ENCODE data around the gene ZCCHC7. TPM values are rescaled to one million over a fixed set of nuclear protein-coding genes. Genes with fewer than 3 reads are reported as not detected.
A peak's percentile ranks its signal among the peaks of the same experiment; 100 is the strongest.

The ZCCHC7 gene
- total RNA-seq, 2 experiments from 2014 or later = 22.3 to 24.5 TPM

DNA sequence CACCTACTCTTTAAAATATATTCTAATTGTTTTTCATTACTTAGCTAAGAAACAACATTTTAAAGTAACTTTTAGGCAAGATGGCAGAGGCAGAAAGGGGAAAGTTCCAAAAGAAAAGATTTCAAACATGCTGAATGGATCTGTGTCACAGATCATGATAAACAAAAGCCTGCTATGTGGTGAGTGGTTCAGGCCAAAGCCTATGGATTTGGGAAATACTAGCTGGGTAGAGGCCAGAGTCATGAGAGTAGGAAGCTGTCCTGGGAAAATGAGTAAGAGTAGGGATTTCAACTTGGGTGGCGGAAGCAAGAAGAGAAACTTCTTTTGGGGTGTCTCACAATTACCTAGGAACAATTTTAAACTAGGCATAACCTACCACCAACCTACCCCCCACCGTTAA is 233.4 kb downstream of the ZCCHC7 start:
- no peak overlapping the region for H3K4me3 Mint-ChIP-seq
- no peak for ATAC-seq

DNA sequence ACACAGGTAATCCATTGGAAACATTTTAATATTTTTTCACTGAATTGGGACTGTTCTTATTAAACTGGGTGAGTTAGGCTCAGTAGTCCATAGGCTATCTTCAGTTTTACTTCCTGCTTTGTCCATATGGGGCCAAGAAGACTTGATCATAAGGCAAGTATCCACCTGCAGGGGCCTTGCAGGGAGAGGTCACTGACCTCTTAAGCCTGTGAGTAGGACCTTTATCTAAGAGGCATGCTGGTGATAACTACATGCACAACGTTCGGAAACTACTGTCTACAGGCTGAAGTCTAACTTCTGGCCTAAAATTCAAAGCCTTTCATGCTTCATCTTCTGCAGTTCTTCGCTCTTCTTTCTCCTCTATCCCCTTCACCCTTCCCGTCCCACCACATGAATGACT is 242.1 kb downstream of the ZCCHC7 start:
- Mint-ChIP-seq H3K4me1 (ENCODE audit: low read depth) (no peaks in the 10 kb centered on the region), H3K27me3 (ENCODE audit: low read depth) (no peaks in the 10 kb centered on the region), H3K9me3 (ENCODE audit: insufficient read depth) (no peaks in the 10 kb centered on the region), H3K4me3 (no peak overlapping the region), H3K27ac (no peak overlapping the region), H3K36me3 (ENCODE audit: low read depth) (peaks cover 7% of the 10 kb centered on the region)
- ChIA-PET CTCF (interaction anchor here (1.0 kb wide), 1 partner anchor 12 kb away, joined by 3 read pairs; no protein-coding TSS in a partner anchor), POLR2A (no interaction called here)
- no peak for DNase-seq
- ATAC-seq = no peak

More for the DNA sequence above, 233.4 kb downstream of the ZCCHC7 start:
- CTCF ChIA-PET = interaction anchor here (0.8 kb wide), 1 partner anchor 481 kb away, joined by 3 read pairs; no protein-coding TSS in a partner anchor
- POLR2A ChIA-PET = no interaction called here
- Mint-ChIP-seq H3K27ac (no peak overlapping the region), H3K27me3 (ENCODE audit: low read depth) (no peaks in the 10 kb centered on the region), H3K4me1 (ENCODE audit: low read depth) (no peaks in the 10 kb centered on the region), H3K9me3 (ENCODE audit: insufficient read depth) (no peaks in the 10 kb centered on the region), H3K36me3 (ENCODE audit: low read depth) (peaks cover 28% of the 10 kb centered on the region)
- no peak for DNase-seq

DNA sequence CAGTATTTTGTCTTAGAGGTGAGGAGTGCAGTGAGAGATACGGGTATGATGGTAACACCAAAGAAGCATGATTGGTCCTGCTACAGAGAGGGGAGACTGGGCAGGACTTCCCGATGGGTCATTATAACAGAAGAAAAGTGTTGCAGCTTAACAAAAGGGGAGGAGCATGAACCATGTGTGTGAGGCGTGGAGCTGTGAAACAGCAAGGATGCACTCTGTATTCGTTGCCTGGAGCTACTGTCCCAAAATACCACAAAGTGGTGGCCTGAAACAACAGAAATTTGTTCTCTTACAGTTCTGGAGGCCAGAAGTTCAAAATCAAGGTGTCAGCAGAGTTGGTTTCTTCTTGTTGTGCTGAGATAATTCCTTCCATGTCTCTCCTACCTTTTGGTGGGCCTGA is 242.8 kb downstream of the ZCCHC7 start:
- POLR2A ChIA-PET = no interaction called here
- CTCF ChIA-PET = interaction anchor here (1.0 kb wide), 1 partner anchor 13 kb away, joined by 3 read pairs; no protein-coding TSS in a partner anchor
- DNase-seq (no peak), ATAC-seq (no peak)
- H3K4me1 Mint-ChIP-seq (ENCODE audit: low read depth) = no peaks in the 10 kb centered on the region
- no peak overlapping the region for H3K4me3 Mint-ChIP-seq
- H3K27me3 Mint-ChIP-seq (ENCODE audit: low read depth) = no peaks in the 10 kb centered on the region
- H3K9me3 Mint-ChIP-seq (ENCODE audit: insufficient read depth) = no peaks in the 10 kb centered on the region
- peaks cover 4% of the 10 kb centered on the region for H3K36me3 Mint-ChIP-seq (ENCODE audit: low read depth)
- no peak overlapping the region for H3K27ac Mint-ChIP-seq

DNA sequence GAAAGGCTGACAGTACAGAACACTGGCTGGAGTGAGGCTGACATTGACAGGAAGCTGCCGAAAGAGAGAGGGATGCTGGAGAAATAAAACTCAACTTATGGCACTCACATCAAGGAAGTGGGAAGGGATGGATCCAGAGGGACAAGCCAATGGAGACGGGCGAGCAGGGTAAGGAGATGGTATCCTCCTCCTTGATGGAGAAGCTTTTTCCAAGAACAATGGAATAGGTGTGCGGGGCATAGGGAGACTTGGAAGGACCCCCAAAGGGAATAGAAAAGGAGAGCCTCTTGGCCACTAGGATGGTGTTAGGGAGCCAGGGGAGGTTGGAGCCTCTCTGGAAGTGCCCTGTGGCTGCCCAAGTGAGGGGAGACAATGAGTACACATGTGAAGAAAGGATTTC is 243.8 kb downstream of the ZCCHC7 start:
- Mint-ChIP-seq H3K36me3 (ENCODE audit: low read depth) (peaks cover 4% of the 10 kb centered on the region), H3K4me3 (no peak overlapping the region), H3K27me3 (ENCODE audit: low read depth) (no peaks in the 10 kb centered on the region), H3K4me1 (ENCODE audit: low read depth) (no peaks in the 10 kb centered on the region), H3K27ac (no peak overlapping the region), H3K9me3 (ENCODE audit: insufficient read depth) (no peaks in the 10 kb centered on the region)
- no peak for ATAC-seq
- no peak for DNase-seq
- ChIA-PET CTCF (interaction anchor here (0.9 to 1.9 kb wide), 5 partner anchors 8 to 490 kb away, joined by 3 to 5 read pairs (median 5); no protein-coding TSS in a partner anchor), POLR2A (no interaction called here)

DNA sequence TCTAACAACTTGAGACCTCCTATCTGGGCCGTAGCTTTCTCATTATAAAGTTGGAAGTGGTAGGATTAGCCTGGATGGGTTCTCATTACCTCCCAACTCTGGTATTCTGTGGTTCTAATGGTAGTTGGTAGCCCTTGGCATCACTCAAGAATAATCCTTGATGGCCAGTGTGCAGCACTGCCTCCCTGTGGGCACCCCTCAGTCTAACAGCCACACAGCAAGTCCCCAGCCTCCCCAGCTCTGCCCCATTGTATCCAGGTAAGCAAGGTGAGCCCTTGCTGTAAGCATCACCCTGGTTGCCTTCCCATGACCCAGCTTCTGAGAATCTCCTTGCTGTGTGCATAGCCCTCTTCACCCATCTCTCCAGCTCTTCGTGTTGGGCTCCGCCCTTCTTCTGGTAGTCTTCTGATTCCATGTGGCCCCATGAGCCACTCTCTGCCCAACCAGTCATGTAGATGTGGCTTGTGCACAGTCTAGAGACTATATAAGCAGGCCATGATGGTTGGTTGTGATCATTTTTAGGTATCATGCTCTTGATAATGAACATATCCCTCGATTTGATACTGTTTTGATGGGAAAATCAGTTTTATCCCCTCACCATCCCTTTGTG is 244.5 kb downstream of the ZCCHC7 start:
- ChIA-PET CTCF (interaction anchor here (0.9 to 1.9 kb wide), 5 partner anchors 9 to 490 kb away, joined by 3 to 5 read pairs (median 5); no protein-coding TSS in a partner anchor), POLR2A (no interaction called here)
- ATAC-seq = peak; percentile 74
- Mint-ChIP-seq H3K27me3 (ENCODE audit: low read depth) (no peaks in the 10 kb centered on the region), H3K36me3 (ENCODE audit: low read depth) (peaks cover 4% of the 10 kb centered on the region), H3K4me1 (ENCODE audit: low read depth) (no peaks in the 10 kb centered on the region), H3K4me3 (no peak overlapping the region), H3K9me3 (ENCODE audit: insufficient read depth) (no peaks in the 10 kb centered on the region), H3K27ac (no peak overlapping the region)
- DNase-seq = peak; percentile 39

DNA sequence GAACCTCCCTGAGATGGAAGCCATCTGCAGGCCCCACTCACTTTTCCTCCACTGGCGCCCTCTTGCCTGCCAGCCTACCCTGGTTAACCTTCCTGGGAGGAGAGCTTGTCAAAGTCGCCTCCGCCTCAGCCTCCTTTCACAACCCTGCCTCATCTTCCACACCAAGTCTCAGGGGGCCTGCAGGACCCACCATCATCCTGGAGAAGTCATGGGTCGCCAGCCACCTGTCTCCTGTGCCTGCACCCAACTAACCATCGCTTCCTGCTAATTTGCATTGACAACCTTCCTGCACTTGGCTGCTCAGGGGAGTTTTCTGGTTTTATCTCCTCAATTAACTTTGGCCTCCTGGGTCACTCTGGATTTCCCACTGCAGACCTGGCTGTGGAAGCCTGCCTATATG is 249.3 kb downstream of the ZCCHC7 start:
- Mint-ChIP-seq H3K4me1 (ENCODE audit: low read depth) (peaks cover 4% of the 10 kb centered on the region), H3K27me3 (ENCODE audit: low read depth) (peaks cover 7% of the 10 kb centered on the region), H3K4me3 (no peak overlapping the region), H3K9me3 (ENCODE audit: insufficient read depth) (no peaks in the 10 kb centered on the region), H3K36me3 (ENCODE audit: low read depth) (no peaks in the 10 kb centered on the region), H3K27ac (no peak overlapping the region)
- no peak for DNase-seq
- ChIA-PET CTCF (interaction anchor here (1.2 kb wide), 1 partner anchor 374 kb away, joined by 4 read pairs; no protein-coding TSS in a partner anchor), POLR2A (no interaction called here)
- no peak for ATAC-seq

DNA sequence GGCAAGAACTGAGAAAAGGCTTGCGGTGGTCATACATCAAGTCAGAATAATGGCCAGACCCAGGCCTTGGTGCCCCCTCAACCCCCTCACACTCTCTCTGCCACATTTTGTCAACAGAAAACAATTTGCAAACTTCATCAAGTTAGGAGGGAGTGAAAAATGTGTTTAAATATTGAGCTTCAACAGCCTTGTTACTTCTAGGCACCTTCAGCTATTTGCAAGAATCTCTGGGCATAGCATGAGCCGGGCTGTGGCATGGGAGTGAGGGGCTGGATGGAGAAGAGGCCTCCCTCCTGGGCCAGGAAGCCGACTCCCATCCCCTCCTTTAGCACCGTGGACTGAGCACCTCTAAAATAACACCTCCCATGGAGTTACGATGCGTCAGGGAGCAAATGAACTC is 249.9 kb downstream of the ZCCHC7 start:
- Mint-ChIP-seq H3K4me3 (no peak overlapping the region), H3K27ac (no peak overlapping the region), H3K27me3 (ENCODE audit: low read depth) (peaks cover 7% of the 10 kb centered on the region), H3K4me1 (ENCODE audit: low read depth) (peaks cover 4% of the 10 kb centered on the region), H3K36me3 (ENCODE audit: low read depth) (no peaks in the 10 kb centered on the region), H3K9me3 (ENCODE audit: insufficient read depth) (no peaks in the 10 kb centered on the region)
- ATAC-seq (no peak), DNase-seq (no peak)
- ChIA-PET CTCF (interaction anchor here (0.9 kb wide), 1 partner anchor 295 kb away, joined by 3 read pairs; no protein-coding TSS in a partner anchor), POLR2A (no interaction called here)

DNA sequence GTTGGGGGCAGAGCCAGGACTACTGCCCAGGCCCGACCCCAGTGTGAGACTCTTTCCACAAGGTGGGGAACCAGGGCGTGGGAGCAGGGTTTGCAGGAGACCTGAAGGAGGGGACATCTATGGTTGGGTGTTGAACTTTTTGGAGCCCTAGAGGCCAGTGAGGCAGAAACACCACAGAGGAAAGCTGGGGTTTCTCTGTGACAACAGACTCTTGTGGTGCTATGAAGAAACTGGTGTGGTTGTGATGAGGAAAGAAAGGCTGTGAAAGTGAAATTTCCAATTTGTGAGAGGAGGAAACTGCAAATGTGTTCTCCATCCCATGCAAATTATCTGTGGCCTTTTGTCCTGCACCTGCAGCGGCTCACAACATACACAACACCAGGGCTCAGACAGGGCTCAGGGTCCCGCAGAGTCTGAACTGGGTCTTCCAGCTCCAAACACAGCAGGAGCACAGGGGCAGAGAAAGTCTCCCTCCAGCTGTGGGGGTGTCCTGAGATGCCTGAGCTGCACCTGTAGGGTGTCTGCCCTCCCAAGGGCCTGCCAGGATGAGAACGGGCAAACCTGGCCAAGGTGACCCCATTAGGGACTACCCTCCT is 250.7 kb downstream of the ZCCHC7 start:
- no peak for DNase-seq

DNA sequence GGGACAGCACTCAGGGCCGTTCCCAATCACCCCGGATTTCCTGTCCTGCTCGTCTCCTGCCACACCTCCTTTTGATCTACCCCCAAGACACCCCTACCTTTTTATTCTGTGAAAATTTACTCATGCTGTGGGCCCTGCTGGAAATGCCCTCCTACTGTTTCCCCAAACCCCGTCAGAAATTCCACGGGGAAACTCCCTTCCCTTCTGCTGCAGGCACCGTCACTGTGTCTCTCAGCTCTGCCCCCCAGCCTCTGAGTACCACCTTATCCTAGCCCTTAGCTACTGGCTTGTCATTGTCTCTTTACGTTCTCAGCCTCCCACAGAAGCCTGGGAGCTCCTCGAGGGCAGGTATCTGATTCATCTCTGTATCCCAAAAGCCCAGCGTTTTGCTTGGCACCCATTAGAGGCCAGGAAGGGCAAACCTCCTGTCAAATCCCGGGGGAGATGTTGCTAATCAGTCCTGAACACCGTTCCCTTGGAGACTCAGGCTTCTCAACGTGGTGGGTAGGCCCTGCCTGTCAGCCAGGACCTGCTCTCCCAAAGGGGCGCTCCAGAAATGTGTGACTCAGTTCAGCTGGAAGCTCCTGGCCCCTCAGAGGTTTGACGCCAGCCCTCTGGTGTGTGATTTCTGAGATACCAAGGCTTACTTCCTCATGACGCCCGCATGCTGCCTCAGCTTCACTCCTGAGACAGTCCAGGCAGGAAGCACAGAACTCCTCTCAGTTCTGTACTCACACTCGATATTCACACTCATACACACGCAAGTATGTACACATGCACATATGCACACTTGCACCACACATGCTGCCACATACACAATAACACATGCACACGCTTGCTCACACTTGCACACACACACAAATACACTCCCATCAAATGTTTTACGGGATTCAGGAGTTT is 251.4 kb downstream of the ZCCHC7 start:
- Mint-ChIP-seq H3K27ac (no peak overlapping the region), H3K4me1 (ENCODE audit: low read depth) (peaks cover 4% of the 10 kb centered on the region), H3K36me3 (ENCODE audit: low read depth) (no peaks in the 10 kb centered on the region), H3K27me3 (ENCODE audit: low read depth) (peaks cover 10% of the 10 kb centered on the region), H3K4me3 (no peak overlapping the region), H3K9me3 (ENCODE audit: insufficient read depth) (no peaks in the 10 kb centered on the region)
- ATAC-seq = no peak
- DNase-seq = no peak
- ChIA-PET CTCF (interaction anchor here (0.9 kb wide), 1 partner anchor 296 kb away, joined by 3 read pairs; no protein-coding TSS in a partner anchor), POLR2A (no interaction called here)

More for the DNA sequence above, 250.7 kb downstream of the ZCCHC7 start:
- H3K4me1 Mint-ChIP-seq (ENCODE audit: low read depth) = peaks cover 4% of the 10 kb centered on the region
- H3K36me3 Mint-ChIP-seq (ENCODE audit: low read depth) = no peaks in the 10 kb centered on the region
- ChIA-PET POLR2A (no interaction called here), CTCF (interaction anchor here (0.9 kb wide), 1 partner anchor 295 kb away, joined by 3 read pairs; no protein-coding TSS in a partner anchor)
- peak overlapping the region; percentile 48 for H3K27ac Mint-ChIP-seq
- ATAC-seq = no peak
- H3K9me3 Mint-ChIP-seq (ENCODE audit: insufficient read depth) = no peaks in the 10 kb centered on the region
- no peak overlapping the region for H3K4me3 Mint-ChIP-seq
- H3K27me3 Mint-ChIP-seq (ENCODE audit: low read depth) = peaks cover 8% of the 10 kb centered on the region

DNA sequence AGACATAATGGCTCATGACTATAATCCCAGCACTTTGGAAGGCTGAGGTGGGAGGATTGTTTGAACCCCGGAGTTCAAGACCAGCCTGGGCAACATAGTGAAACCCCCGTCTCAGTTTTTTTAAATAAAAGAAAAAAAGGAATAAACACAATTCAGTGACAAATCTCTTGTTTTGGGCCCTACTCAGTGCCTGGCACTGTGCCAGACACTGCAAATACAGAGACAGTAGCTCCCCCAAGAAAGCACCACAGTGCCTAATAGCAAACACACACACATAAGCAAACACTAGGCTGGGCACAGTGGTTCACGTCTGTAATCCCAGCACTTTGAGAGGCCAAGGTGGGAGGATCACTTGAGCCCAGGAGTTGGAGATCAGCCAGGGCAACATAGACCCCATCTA is 252.5 kb downstream of the ZCCHC7 start:
- DNase-seq (no peak), ATAC-seq (no peak)
- Mint-ChIP-seq H3K36me3 (ENCODE audit: low read depth) (no peaks in the 10 kb centered on the region), H3K27me3 (ENCODE audit: low read depth) (peaks cover 12% of the 10 kb centered on the region), H3K9me3 (ENCODE audit: insufficient read depth) (no peaks in the 10 kb centered on the region), H3K27ac (no peak overlapping the region), H3K4me1 (ENCODE audit: low read depth) (peaks cover 4% of the 10 kb centered on the region), H3K4me3 (no peak overlapping the region)
- POLR2A ChIA-PET = interaction anchor here (0.5 kb wide), 1 partner anchor 24 kb away, joined by 4 read pairs; no protein-coding TSS in a partner anchor
- CTCF ChIA-PET = no interaction called here

DNA sequence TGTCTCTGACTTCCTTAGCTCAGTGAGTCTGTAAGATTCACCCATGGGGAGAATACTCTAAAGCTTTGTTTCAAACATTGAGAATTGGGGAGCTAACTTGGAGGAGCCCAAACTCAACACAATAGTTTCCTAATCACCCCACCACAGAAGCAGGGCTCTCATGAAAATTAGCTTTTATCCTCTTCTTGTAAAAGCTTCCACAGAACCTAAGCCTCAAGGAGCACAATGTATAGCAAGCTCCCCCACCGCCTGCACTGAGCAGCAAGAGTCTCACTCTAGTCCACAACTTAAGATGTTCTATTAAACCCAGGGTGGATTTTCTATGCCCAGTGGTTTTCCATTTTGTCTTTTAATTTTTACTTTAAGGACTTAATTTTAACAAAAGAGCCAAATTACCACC is 253.2 kb downstream of the ZCCHC7 start:
- POLR2A ChIA-PET = no interaction called here
- no peaks in the 10 kb centered on the region for H3K36me3 Mint-ChIP-seq (ENCODE audit: low read depth)

More for the DNA sequence above, 253.2 kb downstream of the ZCCHC7 start:
- no peak overlapping the region for H3K27ac Mint-ChIP-seq
- H3K9me3 Mint-ChIP-seq (ENCODE audit: insufficient read depth) = no peaks in the 10 kb centered on the region
- no peak for ATAC-seq
- CTCF ChIA-PET = no interaction called here
- peaks cover 12% of the 10 kb centered on the region for H3K27me3 Mint-ChIP-seq (ENCODE audit: low read depth)
- H3K4me1 Mint-ChIP-seq (ENCODE audit: low read depth) = peaks cover 4% of the 10 kb centered on the region
- no peak overlapping the region for H3K4me3 Mint-ChIP-seq
- no peak for DNase-seq
